GM21515 (cell line): Measurements from ENCODE around the gene DOCK4.

Source experiments
- ATAC-seq: cut with Tn5 transposase; IDR thresholded peaks from one replicate; pipeline ENCODE4 v1.9.1; 2021; ENCODE audit not compliant: unreplicated experiment

Gene DOCK4

DNA sequence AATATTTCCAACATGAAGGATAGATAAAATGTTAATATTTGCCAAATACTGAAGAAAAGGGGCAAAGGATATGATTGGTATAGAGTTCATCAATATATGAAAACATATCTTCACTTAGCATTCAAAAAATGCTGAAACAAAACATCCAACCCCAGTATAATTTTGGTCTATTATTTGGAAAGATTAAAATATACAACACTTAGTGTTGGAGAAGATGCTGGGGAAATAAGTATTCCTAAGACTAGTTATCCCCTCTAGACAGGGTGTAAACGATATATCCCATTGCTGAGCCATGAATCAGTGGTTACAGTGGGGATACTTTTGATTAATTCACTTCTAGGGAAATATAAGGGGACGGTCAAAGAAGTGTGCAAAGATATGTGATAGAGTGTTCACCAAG is 456.6 kb downstream of the DOCK4 start:
- ATAC-seq: no peak

DNA sequence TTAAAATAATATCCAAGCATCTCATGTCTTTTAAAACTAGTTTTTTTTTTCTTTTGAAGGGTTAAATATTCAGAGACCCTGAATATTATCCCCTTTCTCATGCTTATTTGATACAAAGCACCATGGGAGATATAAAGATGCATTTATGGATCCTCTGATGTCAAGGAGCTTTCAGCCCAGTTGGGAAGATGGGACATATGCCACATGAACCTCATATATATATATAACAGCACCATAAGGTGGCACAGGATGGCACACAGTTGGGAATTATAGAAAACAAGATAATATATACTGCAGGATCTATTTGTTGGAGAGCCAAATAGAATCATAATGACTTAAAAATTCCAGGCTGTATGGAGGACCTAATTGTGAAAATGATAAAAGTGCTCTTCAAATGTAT is 458.5 kb downstream of the DOCK4 start:
- ATAC-seq: no peak

DNA sequence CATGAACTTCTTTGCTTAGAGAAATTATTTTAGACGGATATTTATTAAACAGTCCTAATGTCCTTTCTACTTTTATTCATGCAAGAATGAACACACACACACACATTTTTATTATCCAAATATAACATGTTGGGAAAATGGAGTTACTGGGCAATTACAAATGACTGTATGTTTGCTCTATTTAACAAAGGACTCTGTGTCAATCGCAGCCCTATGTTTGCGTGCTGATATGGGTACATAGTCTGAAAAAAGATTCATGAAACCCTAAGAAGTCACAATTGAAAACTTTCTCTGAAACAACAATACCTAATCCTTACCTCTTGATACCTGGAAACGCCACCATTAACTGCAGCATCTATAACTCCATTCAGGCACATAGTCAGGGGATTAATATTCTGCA is 459.2 kb downstream of the DOCK4 start:
- ATAC-seq: no peak

DNA sequence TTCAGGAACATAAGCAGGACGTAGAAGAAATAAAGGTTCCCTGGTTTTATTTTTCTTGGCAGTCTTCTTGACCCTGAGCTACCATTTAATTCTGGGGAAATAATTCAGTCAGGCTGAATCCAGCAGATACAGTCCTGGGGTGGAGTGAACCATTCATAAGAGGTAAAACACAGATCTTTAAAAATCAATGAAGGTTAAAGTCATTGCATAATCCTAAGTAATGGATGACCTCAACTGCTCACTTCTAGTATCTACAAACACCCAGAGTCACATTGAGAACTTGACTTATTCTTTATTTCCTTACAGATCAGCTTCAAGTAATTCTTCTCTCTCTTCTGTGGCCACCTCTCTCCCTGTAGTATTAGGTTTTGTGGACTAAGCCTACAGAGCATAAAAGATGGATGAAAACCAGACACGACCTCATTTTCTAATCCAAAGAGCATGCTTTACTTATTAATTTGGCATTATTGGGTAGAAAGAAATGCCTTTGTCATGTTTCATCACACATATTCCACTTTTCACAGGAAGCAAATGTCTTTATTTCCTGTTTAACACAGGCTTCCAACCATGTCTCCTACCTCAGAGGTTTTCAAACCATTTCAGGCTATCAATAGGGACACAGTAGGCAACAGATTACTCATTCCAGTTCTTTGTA is 461.6 kb downstream of the DOCK4 start:
- no peak for ATAC-seq

DNA sequence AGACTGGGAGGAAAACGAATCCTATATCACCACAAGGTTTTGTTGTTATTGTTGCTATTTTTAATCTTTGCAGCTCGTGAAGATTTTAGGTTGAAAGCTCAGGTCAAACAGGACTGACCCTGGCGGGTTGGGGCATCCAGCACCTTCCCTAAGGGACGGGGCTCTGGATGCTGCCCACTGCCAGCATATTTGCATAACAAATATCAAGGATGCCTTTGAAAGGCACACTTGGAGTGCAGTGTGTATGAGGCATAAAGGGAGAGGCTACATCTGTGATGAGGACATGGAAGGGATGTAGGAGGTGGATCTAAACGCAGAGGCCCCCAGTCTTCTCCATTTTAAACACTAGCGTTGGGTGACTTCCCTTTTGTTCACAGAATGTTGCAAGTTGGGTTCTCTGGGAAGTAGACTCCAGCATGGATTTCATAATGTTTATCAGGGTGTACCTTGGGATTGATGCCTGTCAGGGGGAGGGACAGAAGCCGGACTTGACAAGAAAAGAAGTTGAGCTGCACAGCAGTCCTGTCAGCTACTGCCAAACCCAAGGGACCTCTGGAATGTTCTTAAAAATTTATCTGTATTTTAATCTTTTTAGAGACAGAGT is 462.9 kb downstream of the DOCK4 start:
- no peak for ATAC-seq

DNA sequence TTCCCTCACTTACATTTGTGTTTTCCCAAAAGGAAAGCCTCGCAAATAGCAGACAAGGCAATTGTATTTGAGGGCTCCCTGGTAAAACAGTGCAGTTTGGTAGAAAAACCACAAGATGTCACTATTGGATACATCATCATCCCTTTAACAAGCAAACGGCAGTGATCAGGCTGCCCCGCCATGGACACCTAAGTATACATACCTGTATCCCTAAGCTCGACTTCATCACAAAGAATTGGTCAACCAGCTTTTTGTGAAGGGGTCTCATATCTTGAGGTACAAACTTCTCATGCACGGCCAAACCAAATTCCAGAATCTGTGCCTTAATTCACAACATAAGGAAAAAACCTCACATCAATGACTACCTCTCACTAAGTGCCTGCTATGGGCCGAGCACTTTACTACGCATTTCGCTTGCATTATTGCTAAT is 464.4 kb downstream of the DOCK4 start:
- ATAC-seq: peak; percentile 90

DNA sequence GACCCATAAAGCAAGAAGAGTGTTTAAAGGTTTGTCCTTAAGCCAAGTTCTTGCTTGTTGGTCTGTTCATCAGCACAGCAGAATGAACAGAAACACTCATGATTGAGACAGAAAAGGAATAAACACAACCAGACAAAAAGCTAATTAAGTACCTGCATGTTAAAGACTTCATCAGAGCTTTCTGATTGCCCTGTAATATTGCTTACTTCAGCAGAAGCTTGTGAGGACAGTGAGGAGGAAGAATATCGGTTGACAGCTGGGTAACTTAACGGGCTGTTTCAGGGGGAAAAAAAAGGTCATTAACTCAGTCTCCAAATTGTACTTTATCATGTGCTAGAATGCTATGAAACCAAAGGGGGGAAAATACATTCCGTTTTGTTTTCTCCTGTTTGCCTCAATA is 465.3 kb downstream of the DOCK4 start:
- no peak for ATAC-seq

DNA sequence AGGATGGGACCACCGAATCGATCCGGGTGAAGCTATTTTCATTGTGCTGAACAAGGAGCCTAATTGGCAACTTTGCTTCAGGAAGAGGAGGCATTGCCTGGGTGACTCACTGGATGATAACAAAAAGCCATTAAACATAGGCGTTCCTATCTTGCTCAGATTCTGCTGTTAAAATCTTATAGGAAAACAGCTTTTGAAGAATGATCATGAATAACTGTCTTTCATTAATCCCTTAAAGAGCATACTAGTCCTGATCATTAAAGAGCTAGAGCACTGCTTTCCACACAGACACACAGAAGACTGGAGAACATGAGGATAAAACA is 469.7 kb downstream of the DOCK4 start:
- no peak for ATAC-seq

DNA sequence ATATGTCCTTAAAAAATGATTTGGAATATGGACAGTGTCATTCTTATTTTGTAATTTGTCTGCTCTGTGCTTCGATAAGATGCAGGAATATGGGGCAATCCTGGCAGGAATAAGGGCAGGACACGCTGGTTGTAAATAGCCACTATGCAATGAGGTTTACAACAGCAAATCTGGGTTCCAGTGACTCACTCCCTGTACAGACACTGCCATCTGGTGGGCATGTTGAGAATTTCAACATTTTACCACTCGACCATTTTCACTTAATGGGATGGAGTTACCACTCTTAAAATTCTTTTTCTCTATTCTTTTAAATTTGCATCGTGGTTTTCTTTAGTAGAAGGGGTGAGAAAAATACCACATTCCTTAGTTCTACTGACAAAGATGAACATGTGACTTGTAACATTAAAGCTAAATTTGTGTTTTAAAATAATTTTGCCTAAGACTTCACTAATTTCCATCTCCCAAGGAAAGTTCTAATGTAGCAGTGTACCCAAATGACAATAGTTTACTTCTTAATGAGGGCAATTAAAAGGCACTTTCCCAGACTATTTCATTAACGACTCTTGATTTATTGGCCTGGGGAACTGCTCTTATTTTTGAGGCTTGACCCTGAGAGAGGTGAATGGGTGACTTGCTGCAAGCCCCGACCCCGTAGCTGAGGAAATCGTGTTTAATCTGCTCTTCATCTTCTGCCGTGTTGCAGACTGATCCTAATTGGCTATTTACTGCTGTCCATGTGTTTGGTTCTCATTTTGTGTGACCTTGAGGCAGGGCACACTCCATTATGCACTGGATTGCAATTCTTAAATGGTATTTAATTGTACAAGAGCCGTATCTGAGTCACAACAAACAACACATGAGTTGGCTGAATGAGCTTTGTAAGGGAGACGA is 470.3 kb downstream of the DOCK4 start:
- ATAC-seq: peak; percentile 73

DNA sequence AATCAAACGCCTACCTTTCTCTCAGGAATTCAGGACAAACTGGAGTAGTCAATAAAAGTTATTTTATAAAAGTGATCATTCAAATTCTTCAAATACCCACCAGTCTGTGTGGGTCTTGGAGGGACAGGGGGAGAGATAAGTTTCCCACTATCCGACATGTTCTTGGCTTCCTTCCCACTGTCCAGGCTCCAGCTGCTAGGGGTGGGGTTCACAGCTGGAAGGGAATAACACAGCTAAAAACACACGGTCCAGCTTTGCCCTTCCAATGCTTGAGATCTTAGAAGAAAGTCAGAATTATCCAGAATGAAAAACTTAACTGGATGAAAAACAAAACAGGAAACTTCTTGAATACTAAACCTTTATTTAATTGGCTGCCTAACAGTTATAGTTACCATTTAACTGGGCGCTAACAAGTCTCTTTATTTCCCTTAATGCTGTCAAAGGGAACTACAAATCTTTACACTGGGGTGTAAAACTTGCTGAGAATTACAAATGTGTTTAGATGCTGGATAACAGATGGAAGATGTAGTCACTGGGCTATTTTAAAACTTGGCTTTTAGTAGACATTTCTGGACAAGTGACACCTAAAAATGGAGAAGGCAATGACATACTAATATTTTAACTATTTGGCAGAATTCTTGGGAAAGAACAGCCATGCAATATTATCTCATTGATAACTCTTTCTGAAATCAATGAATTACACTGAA is 471.1 kb downstream of the DOCK4 start:
- ATAC-seq: no peak

DNA sequence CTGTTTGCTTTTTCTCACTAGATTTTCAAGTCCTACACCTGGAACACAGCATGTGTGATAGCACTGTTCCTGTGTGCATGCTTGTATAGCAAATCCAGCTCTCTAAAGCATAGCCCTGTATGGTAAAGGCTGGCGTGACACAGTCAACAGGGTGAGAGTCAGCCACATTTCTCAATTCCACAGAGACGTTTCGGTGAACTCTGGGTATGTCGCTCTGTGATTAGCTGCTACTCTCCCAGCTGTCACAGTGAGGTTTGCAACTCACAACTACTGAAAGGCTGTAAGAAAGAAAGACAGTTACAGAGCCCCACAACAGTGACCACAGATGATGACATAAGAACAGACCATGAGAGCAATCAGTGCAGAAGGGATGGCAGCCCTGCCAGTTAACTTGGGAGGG is 473.3 kb downstream of the DOCK4 start:
- no peak for ATAC-seq

DNA sequence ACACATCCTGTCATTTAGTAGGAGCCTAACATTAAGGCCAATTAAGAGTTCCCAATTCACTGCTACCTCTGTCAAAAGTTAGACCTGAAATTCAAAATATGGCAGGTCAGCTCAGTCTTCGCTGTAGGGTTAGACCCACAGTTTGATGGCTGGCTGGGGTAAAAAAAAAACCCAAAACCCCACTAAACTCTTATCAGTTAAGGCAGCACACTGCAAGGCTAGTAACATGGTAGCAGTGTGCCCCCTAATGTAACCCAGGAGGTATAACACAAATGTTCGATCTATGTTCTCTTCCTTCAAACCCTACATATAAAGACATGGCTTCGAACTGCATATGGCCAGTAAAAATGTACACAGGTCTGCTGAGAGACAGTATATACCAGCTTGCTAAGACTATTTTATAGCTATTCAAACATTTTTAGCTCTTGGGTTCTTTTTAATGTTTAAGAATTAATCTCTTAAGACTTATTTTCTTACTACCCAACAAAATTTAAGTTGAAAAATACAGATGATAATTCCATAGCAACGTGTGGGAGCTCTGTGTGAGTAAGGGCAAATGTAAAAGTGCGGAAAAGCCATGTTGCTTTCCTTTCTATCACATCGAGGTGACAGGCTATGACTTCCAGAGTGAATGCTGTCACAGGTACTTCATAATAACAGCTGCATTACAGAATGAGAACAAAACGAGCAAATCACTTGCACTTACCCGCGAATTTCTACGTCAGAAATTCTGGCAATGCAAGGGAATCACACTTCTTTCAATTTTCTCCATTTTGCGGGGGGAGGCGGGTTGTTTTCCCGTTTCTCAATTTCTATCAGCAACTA is 475.5 kb downstream of the DOCK4 start:
- ATAC-seq: peak; percentile 68

DNA sequence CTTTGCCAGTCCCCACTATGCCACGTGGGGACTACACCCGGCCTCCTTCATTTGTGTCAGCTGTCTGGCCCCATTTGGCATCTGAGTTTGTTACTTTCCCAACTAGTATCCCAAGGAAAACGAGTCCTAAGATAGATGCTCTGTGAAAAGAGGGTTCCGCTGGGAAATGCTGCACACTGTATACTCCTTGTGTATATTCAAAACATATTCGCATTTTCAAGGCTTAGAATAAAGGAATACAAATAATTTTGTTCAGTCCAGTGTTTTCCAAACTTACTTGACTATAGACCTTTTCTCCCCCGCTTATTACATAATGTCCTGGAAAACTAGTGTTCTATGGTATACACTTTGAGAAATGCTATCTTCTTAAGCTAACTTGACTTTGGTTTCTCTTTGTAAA is 476.1 kb downstream of the DOCK4 start:
- ATAC-seq: no peak

DNA sequence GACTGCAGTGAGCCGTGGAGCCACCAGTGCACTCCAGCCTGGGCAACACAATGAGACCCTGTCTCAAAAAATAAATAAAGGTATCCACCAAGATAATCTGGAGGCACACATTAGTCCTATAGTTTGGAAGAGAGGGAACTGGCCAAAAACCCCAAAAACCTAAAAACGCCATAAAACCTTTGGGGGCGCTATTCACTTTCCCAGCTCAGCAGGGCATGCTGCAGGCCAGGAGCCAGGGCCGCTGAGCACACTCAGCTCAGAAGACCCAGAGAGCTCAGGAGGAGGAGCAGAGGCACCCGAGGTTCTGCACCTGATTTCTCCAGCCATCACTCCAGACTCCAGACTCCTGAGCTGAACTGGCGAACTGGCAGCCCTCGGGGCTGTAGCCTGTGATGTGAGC is 476.7 kb downstream of the DOCK4 start:
- ATAC-seq: no peak

DNA sequence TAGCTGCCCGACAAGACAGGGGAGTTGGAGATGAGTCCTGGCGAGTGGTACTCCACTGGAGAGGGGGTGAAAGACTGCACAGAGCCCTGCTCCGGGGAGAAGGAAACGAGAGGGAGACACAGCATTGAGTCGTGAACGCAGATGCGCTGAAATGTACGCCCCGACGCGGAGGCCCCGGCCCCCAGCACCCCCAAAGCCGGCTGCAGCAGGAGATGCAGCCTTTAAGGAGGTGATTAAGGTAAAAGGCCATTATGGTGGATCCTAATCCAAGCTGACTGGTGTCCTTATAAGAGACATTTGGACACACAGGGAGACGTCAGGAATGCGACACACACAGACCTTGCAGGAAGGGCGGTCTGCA is 477.6 kb downstream of the DOCK4 start:
- ATAC-seq: no peak

DNA sequence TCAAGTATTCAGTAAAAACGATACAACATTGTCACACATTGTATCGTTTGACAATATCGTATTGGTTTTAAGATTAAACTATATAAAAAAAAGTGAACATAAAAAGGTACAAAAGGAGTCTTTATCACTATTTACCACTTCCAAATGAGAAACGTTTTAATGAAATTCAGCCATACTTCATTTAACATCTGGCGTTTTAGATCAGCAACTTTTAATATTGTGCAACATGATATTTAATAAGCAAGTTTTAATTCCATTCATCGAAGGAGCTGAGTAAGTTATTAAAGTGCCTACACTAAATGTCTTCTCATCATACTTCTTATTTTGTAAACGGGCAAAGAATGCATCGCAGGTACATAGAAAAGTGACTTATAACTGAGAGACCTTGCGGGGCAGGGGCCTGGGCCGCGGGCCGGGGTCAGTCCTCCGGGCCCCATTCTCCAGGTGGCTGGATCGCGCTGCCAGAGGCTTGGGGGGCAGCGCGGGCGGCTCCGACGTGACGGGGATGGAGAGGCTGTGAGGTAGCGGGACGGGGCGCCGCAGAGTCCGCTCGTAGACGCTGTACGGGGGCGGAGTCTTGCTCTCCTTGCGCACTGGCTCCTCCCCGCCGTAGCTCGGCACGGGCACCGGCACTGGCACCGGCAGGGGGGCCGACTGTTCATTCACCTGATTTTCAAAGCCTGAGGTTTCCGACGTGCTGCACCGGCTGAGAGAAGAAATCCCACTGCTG is 478.1 kb downstream of the DOCK4 start:
- no peak for ATAC-seq

DNA sequence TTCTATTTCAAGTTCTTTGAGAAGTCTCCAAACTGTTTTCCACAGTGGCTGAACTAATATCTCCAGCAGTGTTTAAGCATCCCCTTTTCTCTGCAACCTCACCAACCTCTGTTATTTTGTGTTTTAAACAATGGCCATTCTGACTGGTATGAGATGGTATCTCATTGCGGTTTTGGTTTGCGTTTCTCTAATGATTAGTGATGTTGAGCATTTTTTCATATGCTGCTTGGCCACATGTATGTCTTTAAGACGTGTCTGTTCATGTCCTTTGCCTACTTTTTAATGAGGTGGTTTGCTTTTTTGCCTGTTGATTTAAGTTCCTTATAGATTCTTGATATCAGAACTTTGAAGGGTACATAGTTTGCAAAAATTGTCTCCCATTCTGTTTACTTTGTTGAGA is 487.3 kb downstream of the DOCK4 start:
- ATAC-seq: no peak

DNA sequence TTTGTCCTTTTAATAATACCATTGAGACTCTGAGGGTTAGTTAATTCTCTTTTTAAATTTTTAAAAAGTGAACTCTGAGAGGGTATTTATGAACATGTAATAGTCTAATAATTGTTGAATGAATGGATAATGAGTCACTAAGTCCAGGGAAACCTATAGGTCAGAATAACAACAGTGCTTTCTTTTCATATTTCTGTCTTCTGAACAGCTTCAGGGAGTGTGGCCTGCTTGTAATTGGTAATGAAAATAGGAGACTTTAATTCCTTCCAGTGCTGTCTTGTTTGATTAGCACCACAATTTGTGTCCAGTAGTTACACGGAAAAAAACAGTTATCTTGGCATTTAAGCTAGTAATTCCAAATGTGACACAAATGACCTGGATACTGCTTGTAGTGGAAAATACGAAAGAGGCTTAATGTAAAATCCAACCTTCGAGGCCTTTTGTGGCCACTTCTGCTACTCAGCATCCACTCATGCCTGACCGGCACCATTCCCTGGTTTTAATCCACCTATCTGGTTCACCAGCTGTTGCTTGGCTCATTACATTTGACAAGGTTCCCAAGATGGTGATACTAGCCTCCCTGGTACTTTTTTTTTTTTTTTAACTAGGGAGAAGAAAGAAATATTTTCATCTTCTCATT is 494.7 kb downstream of the DOCK4 start:
- ATAC-seq: no peak

DNA sequence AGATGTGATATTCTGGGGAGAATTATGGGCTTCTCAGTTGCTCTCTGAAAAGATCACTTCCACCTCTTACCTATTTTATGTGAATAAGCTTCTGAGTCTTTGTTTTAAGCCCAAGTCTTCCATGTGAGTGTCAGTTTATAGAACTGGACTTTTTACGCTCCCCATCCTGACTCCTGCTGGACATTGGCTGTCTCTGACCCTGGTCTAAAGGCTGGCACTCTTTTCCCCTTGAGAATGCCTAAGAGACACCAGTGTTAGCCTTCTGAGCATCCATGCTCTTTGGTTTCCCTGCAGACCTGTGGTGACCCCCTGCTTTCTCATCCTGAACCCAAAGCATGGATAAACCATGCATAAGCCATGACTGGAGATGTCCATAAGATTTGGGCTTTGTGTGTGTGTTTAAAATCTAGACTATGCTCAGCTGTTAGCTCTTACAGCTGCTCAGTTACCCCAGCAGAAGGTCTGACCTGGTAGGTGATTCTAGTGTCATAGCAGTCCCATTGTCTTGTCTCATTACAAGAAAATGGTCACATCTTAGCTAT is 495.3 kb downstream of the DOCK4 start:
- ATAC-seq: no peak
